Suppressor macrophage treated with lipopolysaccharide for 1 hour (primary cell): ENCODE results near the gene HPCAL4.

Experiments
- DNase-seq, 3 donors: peaks; one replicate each; pipeline ENCODE4 v3.0.0-alpha.2; 2020 to 2022

Gene HPCAL4

DNA sequence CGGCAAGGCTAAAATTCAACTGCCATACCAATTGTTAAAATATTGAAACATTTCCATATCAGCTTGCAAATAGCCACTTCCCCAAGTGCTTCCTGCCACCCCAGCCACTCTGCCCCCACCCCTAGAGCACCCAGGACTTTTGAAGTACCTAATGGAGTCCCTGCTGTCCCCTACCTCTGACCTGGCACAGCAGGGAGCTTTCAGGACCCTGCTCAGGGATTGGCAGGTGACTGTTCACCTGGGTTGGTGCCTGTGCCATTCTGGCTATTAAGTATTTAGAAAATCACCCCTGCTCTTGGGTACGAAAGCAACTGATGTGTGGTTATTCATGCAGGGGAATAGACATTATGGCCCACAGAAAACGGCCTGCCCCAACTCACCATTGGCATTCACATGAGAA lies 9.1 kb upstream of the HPCAL4 start:
- no peak for DNase-seq

DNA sequence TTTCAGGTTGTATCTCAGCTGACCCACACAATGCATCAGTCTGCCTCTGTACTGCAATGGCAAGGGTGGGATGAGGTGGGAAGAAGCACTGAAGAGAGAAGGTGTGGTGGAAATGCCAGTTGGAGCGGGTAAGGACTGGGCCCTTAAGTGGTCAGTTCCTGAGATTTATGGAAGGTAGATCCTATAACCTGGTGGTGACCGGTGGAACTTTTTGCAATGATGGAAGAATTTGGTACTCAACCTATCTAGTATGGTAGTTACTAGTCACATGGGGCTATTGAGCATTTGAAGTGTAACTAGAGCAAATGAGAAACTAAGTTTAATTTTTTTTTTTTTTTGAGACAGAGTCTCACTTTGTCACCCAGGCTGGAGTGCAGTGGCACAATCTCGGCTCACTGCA lies 8.2 kb upstream of the HPCAL4 start:
- DNase-seq = no peak

DNA sequence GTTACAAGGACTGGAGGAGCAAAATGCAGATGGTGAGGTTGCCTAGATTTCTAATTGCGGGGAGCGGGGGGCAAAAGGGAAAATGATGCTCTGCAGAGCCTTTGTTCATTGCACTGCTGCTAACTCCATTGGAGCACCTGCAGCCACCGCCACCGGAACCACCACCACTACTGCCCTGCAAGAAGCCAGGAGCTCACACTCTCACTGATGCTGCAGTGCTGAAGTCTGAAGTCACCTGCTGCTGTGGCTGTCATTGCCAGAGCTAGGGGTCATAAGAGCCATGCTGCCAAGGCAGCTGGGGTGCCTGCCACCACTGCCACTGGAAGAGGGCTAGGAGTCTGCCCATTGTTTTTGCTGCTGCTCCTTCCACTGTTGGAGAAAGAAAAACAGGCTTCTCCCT lies 7.3 kb upstream of the HPCAL4 start:
- no peak for DNase-seq

DNA sequence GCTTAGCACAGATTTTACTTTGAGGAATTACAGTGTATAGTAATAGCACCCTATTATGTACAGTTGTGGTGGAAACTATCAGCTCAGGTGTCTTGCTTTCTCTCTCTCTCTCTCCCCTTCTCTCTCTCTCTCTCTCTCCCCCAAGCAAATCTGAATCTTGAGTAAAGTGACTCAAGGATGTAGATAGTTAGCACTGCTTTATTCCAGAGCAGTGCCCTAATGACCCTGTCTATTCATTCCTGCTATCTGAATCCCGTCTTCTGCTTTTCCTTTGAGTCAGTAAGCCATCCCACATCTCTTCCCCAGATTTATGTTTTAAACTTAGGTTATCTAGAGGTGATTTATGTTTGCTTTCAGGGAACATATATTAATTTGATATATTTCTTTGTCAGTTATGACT lies 5.2 kb upstream of the HPCAL4 start:
- DNase-seq = no peak

DNA sequence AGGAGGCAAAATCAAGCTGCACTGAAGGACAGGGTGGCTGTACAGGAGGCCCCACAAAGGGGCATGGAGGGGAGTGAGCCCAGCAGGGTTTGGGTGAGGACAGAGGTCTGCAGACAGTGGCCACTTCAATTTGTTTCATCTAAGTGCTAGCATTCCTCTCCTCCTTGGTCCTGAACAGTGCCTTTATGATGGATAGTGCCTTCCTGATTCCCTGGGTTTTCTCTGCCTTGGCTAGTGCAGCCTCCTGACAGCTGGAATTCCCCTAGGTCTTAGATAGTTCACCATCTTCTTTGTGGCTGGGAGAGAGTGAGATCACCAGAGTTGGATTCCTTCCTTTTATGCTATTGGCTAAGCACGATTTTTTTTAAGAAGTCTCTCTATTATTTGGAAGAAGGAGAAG lies 3.8 kb upstream of the HPCAL4 start:
- peak; percentile 68 to 77 (median 69) for DNase-seq

DNA sequence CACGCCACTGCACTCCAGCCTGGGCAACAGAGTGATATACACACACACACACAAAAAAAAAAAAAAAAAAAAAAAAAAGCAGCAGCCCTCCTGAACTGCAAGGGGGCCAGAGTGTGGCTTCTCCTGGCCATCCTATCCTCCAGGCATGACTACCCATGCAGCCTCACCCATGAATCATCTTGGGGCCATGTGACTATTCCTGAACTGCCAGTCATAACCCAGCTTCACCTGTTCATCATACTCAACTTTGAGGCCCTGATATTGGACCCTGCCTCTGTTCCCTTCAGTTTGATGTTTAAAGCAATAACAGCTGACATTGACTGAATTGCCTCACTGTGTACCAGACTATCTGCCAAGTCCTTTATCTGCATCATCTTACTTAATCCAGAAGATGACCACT lies 2.8 kb upstream of the HPCAL4 start:
- DNase-seq = no peak

DNA sequence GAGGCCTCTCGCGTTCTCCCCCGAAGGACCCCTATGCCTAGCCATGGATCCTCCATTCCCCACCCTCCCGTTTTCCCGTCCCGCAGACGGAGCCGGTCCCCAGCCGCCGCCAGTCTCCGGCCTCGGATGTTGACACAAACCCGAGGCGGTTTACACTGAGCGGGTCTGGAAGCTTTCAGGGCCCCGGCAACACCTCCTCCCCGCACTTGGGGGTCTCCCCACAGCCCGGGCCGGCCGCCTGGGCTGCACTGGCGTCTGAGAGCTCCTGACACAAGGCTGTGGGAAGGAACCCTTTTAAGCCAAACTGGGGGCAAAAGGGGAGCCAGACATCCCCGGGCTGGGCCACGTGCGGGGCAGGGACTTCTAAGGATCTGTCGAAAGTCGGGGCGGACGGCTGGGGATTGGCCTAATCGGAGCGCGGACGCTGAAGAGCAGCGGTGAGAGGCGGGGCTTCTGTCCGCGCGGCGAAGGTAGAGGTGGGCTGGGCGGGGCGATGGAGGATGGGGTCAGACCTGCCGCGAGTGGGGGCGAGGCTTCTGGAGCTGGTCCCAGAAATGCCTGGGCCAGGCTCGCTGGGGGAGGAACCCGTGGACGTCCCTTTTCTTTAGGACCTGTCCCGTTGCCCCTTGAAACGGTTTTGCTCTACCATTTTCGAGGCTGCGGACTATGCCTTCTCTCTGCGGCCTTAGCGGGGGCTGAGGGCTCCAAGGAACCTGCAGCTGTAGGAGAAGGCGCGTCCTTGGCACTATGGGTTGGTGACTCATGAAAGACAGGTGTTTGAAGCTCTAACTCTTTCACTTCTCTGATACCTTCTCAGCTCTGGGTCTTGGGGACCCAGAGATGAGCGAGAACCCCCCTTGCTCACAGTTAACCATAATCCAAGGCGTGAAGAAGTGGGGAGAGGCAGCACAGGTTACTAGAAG lies 1.2 kb upstream of the HPCAL4 start:
- no peak for DNase-seq

DNA sequence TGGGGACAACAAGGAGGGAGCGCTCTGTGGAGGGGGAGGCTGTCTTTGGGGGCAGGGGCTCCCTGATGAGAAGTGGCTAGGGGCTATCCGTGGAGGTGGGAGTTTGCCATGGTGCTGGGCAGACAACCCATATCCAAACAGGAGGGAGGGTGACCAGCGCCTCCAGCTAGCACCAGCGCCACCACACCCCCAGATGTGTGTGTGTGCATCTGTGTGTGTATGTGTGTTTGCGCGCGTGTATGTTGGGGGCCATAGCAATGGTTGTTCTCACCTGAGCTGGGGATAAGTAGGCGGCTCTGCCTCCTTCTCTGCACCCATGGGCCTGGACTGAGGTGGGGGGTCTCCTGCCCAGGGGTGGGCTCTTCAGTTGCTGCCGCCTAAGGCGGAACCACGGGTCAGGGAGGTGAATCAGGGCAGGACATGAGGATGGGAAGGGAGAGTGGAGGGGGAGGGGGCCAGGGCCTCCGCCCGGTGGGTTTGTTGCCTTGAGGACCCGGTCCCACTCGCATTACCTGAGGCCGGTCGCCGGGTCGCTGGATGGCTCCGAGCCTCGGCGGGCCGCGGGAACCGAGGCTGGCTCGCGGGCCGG lies 345 bp downstream of the HPCAL4 start:
- no peak for DNase-seq

DNA sequence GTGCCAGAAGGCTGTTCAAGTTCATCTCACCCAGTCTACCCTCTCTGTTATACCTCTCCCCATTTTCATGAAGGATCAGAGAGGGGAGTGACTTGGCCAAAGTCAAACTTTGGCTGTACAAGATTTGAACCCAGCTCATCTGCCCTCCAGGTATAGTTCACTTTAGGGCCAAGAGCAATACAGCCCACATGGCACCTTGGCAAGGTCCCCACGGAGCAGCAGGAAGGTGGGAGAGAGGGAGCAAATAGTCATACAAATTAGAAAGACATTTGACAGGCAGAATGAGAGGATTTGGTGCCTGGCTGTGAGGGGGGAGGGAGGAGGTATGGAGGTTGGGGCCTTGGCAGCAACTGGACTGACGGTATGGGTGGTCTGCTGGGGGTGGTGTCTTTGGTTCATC lies 1.0 kb downstream of the HPCAL4 start:
- DNase-seq = no peak

DNA sequence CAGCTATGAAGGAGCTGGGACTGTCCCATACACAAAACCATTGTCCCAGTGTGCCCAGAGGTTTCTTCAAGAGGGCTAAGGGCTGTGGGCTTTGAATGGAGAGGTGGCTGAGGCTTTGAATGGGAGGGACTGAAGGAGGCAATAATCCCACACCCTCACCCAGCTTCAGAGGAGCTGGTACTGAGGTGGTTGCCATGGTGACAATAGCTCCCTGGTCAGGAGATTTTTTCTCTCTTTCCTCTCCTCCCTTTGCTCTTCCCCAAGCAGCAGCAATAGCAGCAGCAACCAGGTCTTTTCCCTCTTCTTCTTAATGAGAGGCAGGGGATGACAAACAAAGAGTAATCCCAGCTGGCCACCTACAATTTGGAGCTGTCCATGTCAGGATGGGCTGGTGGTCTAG lies 1.6 kb downstream of the HPCAL4 start:
- no peak for DNase-seq

DNA sequence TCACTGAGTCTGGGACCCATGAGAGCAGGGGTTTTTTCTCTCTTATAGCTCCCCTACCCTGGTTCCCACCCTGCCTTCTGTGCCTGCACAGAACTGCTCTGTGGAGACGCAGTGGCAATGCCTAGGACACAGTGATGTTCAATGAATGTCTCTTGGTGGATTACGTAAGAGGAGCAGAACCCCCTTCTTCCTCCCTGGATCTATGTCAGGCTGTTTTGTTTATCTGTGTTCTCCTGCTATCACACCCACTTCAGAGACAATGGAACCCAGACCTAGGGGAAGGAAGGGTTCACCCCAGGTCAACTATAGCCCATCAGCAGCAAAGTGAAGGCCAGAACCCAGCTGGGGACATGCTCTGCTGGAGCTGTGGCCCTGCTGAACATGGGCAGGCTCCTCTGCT lies 2.0 kb downstream of the HPCAL4 start:
- no peak for DNase-seq

DNA sequence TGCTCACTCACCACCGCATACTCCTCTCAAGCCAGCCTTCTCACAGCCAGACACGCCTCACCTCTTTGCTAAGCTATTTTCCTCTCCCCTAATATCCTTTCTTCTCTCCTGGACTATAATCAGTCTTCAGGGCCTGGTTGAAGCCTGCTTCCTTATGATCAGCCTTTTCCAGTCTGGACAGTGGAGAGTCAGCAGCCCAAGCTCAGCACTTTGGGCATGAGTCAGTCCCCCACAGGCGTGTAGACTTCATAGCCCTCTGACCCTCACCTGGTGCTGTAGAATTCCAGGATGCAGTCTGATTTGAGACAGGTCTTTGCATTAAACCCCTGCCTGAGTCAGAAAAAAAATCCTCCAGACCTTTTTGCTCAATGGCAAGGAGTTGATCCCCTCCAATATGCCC lies 2.5 kb downstream of the HPCAL4 start:
- no peak for DNase-seq

DNA sequence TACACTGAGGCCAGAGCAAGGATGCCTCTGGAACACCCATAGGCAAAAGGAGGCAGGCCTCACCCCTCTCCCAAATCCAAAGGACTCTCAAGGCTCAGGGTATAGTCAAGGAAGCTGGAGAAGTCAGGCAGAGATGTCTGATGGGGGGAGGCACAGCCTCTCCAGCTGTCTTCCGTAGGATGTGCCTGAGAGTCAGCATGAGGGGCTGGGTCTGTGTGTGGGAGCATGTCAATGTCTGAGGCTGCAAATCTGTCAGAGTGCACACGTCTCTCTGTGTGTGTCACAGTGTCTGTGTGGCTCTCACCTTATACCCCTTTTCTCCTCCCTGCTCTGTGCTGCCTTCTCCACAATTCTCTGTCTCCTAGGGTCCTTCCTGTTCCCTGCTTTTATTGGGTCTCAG lies 4.0 kb downstream of the HPCAL4 start:
- DNase-seq = no peak

DNA sequence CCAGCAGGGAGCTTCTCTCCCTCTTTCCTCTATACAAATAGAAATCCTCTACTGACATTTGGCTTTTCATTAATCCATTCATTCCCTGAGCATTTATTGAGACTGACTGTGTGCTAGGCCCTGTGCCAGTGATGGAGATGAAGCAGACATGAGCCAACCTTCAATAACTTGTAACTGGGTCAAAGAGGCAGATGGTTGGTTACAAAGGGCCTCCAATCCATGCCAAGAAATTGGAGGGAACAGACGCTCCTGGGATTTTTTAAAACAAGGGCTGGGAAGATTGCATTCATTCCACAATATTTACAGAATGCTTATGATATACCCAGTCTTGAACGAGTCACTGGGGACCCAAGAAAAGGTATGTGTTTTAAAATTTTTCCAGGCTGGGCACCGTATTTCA lies 6.2 kb downstream of the HPCAL4 start:
- no peak for DNase-seq

DNA sequence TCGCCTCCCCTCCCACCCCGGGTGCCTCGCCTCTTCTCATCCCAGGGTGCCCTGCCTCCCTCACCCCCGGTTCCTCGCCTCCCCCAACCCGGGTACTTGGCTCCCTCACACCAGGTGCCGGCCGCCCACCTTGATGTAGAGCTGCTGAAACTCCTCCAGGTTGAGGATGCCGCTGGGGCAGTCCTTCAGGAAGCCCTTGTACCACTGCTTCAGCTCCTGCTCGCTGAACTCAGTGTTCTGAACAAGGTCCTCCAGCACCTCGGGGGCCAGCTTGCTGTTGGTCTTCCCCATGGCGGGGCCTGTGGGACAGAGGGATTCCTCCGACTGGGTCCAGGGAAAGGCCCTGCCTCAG lies 6.9 kb downstream of the HPCAL4 start:
- DNase-seq = no peak

DNA sequence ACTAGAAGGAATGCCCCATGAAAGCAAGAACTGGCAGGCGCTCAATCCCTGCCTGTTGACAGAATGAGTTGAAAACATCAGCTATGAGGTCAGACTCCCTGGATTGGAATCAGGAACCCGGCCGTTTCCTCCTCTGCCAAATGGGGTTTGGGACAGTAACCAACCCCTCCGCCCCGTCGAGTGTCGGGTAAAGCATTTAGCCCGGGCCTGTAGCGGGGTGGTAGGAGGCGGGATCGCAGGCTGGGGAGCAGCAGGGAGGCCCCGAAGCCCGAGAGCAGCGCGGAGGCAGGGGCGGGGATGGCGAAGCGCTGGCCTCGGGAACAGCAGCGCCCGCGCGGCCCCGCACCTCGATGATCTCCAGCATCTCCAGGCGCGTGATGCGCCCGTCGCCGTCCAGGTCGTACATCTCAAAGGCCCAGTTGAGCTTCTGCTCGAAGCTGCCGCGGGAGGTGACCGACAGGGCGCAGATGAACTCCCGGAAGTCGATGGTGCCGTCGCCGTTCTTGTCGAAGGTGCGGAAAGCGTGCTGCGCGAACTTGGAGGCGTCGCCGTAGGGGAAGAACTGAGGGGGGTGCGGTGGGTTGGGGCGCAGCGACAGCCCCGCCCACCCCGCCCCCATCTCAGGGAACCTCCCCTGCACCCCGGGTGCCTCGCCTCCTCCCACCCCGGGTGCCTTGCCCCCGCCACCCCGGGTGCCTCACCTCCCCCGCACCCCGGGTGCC lies 7.5 kb downstream of the HPCAL4 start:
- no peak for DNase-seq

DNA sequence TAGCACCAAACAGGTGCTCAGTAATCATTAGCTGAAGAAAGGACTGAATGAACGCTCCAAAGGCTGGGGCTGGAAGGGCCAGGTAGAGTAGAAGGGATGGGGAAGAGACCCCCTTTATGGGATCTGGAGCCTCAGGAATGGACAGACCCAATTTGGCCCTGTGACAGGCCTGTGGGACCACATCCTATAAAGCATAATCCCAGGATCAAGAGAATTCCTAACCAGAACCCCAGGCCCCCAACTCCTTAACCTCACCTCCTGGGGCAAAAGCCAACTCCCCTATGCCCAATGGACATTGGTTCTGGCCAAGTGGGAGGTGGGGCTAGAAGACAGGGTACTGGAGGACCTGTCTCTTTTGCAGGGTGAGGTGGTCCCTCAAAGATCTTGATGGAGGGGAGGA lies 9.2 kb downstream of the HPCAL4 start:
- DNase-seq = no peak

DNA sequence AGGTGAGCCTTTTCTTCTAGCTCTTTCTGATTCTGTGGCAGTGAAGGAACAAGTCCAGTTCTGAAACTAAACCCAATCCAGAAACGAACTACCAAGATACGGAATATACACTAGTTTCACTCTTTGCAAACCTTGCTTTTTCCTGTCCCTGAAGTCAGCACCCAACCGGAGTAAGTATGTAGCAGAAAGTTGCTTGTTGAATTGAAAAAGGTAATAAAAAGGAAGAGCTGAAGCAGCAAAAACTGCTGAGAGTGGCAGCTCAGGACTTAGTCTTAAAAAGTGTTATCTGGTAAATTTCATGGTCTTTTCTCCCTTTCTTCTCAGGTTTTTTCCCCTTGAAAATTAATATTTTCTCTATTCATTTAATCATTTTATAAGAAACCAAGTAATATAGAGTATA lies 9.9 kb downstream of the HPCAL4 start:
- DNase-seq = no peak

DNA sequence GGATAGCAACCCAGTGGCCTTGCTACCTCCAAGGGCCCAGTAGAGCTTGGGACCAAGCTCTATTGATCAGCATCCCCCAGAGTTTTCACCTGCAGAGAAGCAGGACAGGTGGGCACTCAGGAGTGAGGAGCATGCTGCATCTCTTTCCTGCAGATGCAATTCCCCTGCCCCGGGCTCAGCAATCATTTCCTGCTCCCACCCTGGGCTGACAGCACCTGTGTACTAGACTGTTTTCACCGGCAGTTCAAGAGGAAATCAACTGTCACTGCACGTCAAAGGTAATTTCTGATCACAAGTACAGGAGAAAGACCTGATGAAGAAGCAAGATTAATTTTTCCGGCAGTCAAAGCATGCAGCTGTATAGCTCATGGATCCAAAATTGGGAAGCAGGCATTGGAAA lies 10.5 kb downstream of the HPCAL4 start:
- DNase-seq = no peak

DNA sequence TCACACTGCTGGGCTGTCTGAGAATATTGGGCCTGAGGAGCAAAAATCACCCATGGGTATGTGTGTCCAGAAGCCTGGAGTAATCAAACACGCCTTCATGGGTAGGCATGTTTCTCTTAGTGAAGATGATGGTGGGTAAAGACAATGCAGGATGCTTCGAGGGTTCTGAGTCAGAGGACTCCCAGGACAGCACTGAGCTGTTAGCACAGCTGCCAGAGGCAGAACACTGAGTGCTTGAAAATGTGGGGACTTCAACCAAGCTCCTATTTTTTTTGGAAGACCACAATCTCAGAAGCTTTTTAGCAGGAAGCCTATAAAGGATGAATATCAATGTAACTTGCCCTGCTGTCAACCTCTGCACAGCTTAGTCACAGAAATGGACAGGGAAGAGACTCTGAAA lies 11.4 kb downstream of the HPCAL4 start:
- DNase-seq = no peak

DNA sequence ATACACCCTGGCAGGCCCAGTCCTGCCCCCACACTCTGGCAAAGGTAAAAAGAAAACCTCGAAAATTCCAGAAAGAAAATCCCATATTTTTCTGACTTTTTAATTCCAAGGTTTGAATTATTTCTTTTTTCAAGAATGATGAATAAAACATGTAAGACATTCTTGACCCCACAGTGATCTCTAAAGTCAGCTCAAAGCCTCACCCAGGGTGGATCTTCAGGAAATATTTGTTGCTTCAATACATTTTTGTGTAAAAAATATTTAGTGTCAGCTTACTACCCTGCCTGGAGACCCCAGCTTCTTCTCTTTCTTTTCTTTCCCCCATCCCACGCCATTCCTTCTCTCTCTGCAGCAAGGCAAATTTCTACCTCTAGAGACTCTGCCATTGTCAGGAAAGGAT lies 12.3 kb downstream of the HPCAL4 start:
- DNase-seq = no peak

DNA sequence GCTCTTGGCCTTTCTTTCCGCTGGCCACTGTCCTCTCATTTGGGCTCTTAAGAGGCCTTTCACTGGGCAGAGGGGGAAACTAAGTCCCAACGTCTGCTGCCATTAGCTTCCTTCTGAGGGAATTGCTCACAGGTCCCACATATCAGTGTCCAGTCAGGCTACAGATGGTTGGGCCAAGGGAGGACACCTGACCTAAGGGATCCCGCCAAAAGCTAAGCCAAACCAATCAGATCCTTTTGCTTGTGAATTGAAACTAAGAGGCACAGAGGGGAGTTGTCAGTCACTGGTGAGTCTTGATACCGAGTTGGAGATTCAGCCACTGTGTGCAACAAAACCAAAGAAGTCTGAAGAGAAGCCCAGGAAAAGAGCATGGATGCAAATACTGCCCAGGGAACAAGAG lies 13.6 kb downstream of the HPCAL4 start:
- DNase-seq = no peak

DNA sequence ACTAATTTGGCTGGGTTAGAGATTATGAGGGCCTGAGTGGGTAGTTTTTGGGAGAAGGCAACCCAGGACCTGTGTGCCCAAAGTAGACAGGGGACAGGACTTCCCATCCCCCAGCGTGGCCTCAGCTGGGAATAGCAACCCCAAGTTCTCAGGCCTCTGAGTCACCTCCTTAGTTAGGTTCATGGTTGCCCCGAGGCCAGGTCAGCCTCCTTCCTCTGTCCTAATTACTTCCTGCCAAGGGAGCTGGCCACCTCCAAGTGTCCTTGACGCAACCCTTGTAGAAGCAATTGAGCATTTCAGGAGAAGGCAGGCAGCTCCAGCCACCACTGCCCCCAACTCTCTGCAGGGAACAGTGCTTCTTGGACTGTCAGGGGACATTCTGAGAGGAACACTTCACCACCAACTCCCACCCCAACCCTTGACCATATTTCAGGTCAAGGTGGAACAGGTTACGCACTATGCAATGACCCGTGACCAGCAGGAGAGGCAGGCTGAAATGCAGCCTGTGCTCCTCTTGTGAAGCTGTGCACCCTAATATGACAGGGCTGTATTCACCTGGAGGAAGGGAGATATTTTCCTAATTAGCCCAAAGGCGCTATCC lies 14.2 kb downstream of the HPCAL4 start:
- no peak for DNase-seq

DNA sequence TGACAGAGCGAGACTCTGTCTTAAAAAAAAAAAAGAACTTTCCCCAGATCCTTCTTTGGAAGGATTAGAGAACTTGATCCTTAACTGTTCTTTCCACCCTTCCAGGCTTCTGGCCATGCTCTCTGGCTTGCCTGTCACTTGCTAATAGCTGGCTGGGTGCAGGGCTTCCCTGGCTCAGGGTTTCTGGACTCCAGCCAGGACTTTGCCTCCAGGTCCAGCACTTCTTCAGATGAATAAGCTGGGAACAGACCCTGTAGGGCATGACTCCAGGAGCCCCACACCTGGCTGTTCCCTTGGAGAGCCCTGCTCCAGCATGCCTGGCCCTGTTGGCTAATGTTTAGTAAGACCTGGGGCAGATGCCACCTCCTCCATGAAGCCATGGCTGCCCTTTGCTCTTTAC lies 16.0 kb downstream of the HPCAL4 start:
- no peak for DNase-seq
